Tibial nerve (tissue), 4 donors: ENCODE measurements around the gene BAZ1B. TPM values are rescaled to one million over a fixed set of nuclear protein-coding genes. Genes with fewer than 3 reads are reported as not detected.
"Not testable (repeated sequence)": the region's sequence is repeated elsewhere in the genome, so short reads cannot be mapped to it uniquely, and the experiment has no call there.

Source experiments
- DNase-seq, 2 donors: peaks; one replicate each; pipeline ENCODE4 v3.0.0-alpha.2; 2019; ENCODE audit warnings: low spot score in 2 of 2
- H3K27ac ChIP-seq, 4 donors: fragments of 200-600 bp; sonication (generic) in 3 of 4; one replicate each; pipeline ENCODE4 v1.5.1; 2017 to 2019; ENCODE audit warnings: mild to moderate bottlenecking in 1 of 4
- H3K27me3 ChIP-seq, 2 donors: fragments of 200-600 bp; sonication (generic) in 1 of 2; one replicate each; pipeline versions ENCODE4 v1.5.1 to v1.6.0; 2017 to 2019
- H3K36me3 ChIP-seq, 3 donors: fragments of 200-600 bp; sonication (generic); one replicate each; pipeline ENCODE4 v1.5.1; 2018 to 2019
- H3K4me1 ChIP-seq, 4 donors: fragments of 200-600 bp; sonication (generic) in 3 of 4; one replicate each; pipeline ENCODE4 v1.5.1; 2017 to 2019
- H3K4me3 ChIP-seq, 4 donors: fragments of 200-600 bp; sonication (generic) in 3 of 4; one replicate each; pipeline ENCODE4 v1.5.1; 2017 to 2019; ENCODE audit warnings: mild to moderate bottlenecking in 1 of 4, moderate library complexity in 1 of 4
- H3K9me3 ChIP-seq, 4 donors: fragments of 200-600 bp; sonication (generic) in 3 of 4; one replicate each; pipeline ENCODE4 v1.5.1; 2017 to 2019
- EP300 ChIP-seq, 2 donors: sonication (generic); formaldehyde crosslinking; IDR thresholded peaks; one replicate each; pipeline ENCODE4 v1.6.1; 2017; ENCODE audit warnings: antibody characterized with exemption in 2 of 2, mild to moderate bottlenecking in 1 of 2
- POLR2A ChIP-seq, 2 donors: fragments of 450-650 bp; IDR thresholded peaks; one replicate each; pipeline ENCODE4 v1.6.1; 2017; ENCODE audit warnings: antibody characterized with exemption in 2 of 2, mild to moderate bottlenecking in 2 of 2, moderate library complexity in 2 of 2
- WGBS, 2 donors: methylation state at CpG; one replicate each; pipeline ENCODE4 v1.1.5; 2018; 5-methylcytosine and 5-hydroxymethylcytosine counted together
- total RNA-seq, 4 donors: library from RNA; depleted of rRNA; stranded (reverse); fragments of >200 nt; gene quantifications; one replicate each; pipeline ENCODE4 v1.1.0, GENCODE V29; 2016
- TF ChIP-seq, protein P1 (sequence below), 5 experiments: fragments of 200-600 bp in 3 of 5; fragments of 450-650 bp in 2 of 5; sonication (generic) in 3 of 5; IDR thresholded peaks; one replicate each; pipeline ENCODE4 v1.5.1; 2016 to 2019; ENCODE audit warnings: antibody characterized with exemption in 5 of 5, mild to moderate bottlenecking in 3 of 5, moderate library complexity in 2 of 5

BAZ1B gene
- total RNA-seq, 4 donors from 2014 or later = 53.3 to 70.1 (median 63.6) TPM

DNA sequence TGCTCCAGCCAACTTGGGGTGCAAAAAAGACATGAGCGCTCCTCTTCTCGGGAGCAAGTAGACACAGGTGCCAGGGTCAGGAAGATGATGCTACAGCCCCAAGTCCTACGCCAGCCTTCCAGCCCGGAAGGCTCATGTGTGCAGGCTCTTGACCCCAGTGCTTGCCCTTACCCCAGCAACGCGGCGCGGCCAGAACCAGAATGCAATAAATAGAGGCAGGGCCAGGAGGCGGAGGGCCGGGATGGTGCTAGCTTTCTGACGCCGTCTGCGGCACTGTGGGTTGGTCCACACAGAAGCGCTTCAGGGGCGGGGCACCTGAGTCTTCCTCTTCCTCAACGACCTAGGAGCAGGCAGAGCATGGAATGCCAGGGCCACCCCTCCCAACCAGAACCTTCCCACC lies 15.0 kb upstream of the BAZ1B start:
- peaks cover 3 to 98% (median 34%) of the 10 kb centered on the region in 3 donors for H3K36me3 ChIP-seq
- H3K9me3 ChIP-seq = no peaks in the 10 kb centered on the region
- no peak for DNase-seq
- TF ChIP-seq EP300 (IDR thresholded peaks at IDR 0.05) = no peak
- TF ChIP-seq POLR2A (IDR thresholded peaks at IDR 0.05) = no peak
- TF ChIP-seq, protein P1, sequence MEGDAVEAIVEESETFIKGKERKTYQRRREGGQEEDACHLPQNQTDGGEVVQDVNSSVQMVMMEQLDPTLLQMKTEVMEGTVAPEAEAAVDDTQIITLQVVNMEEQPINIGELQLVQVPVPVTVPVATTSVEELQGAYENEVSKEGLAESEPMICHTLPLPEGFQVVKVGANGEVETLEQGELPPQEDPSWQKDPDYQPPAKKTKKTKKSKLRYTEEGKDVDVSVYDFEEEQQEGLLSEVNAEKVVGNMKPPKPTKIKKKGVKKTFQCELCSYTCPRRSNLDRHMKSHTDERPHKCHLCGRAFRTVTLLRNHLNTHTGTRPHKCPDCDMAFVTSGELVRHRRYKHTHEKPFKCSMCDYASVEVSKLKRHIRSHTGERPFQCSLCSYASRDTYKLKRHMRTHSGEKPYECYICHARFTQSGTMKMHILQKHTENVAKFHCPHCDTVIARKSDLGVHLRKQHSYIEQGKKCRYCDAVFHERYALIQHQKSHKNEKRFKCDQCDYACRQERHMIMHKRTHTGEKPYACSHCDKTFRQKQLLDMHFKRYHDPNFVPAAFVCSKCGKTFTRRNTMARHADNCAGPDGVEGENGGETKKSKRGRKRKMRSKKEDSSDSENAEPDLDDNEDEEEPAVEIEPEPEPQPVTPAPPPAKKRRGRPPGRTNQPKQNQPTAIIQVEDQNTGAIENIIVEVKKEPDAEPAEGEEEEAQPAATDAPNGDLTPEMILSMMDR (IDR thresholded peaks at IDR 0.05) = no peak
- no peak overlapping the region for H3K27ac ChIP-seq
- no peak overlapping the region for H3K4me3 ChIP-seq
- H3K4me1 ChIP-seq = no peaks in the 10 kb centered on the region
- no peaks in the 10 kb centered on the region for H3K27me3 ChIP-seq
- 88 to 91% methylated on average over 16 of the region's 16 CpGs for WGBS, 2 donors

DNA sequence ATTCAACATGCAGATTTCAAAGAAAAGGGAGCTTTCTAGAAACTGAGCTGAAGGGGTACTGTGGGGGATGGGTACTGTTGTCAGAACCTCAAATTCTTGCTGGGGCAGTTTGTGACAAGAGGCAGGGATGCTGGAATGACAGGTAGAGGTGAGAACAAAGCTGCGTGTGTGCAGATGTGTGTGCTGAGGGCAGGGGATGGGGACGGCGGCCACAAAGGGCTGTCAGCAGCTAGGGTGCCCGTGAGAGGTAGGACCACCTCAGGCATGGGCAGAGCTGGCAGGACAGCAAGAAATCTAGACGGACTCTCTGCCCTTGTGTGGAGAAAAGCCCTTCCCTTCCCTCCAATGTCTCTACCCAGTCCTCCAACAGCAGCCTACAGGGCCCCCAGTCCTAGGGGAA lies 14.4 kb upstream of the BAZ1B start:
- Histone ChIP-seq H3K4me3 (no peak overlapping the region), H3K4me1 (no peaks in the 10 kb centered on the region), H3K36me3 (peaks cover 3 to 98% (median 32%) of the 10 kb centered on the region in 3 donors), H3K9me3 (no peaks in the 10 kb centered on the region), H3K27me3 (no peaks in the 10 kb centered on the region), H3K27ac (no peak overlapping the region)
- DNase-seq = no peak
- TF ChIP-seq, protein P1 (IDR thresholded peaks at IDR 0.05) = no peak
- TF ChIP-seq POLR2A (IDR thresholded peaks at IDR 0.05) (no peak), EP300 (IDR thresholded peaks at IDR 0.05) (no peak)
- 77 to 87% methylated on average over 5 of the region's 5 CpGs for WGBS, 2 donors

DNA sequence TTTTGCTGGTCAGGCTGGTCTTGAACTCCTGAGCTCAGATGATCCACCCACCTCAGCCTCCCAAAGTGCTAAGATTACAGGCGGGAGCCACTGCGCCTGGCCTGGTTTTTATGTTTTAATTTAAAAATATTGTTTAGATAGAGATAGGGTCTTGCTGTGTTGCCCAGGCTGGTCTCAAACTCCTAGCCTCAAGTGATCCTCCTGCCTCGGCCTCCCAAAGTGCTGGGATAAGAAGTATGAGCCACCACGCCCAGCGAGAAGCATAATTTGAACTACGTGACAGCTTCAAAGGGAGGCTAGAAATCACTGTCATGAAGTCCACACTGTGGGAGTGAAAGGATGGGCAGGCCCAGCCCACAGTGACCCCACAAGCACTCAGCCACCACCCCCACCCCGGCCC lies 13.8 kb upstream of the BAZ1B start:
- not testable (repeated sequence) for DNase-seq

DNA sequence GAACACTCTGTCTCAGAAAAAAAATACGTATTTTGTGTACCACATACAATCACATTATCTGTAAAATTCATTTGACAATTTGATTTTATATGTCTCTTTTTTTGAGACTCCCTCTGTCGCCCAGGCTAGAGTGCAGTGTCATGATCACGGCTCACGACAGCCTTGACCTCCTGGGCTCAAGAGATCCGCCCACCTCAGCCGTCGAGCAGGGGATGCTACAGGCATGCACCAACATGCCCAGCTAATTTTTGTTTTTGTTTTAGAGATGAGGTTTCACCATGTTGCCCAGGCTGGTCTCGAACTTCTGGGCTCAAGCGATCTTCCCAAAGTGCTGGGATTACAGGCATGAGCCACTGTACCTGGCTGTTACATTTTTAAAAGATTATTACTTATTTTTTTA lies 11.6 kb upstream of the BAZ1B start:
- 75% methylated on average over 9 of the region's 9 CpGs for WGBS, 2 donors
- Histone ChIP-seq H3K4me1 (no peaks in the 10 kb centered on the region), H3K27ac (no peak overlapping the region), H3K27me3 (no peaks in the 10 kb centered on the region), H3K9me3 (no peaks in the 10 kb centered on the region), H3K36me3 (peaks cover 0 to 73% (median 16%) of the 10 kb centered on the region in 3 donors), H3K4me3 (no peak overlapping the region)
- TF ChIP-seq, protein P1 (IDR thresholded peaks at IDR 0.05) = no peak
- TF ChIP-seq POLR2A (IDR thresholded peaks at IDR 0.05) (no peak), EP300 (IDR thresholded peaks at IDR 0.05) (no peak)
- no peak for DNase-seq

More for the DNA sequence above, 13.8 kb upstream of the BAZ1B start:
- H3K4me1 ChIP-seq, H3K27ac ChIP-seq, H3K9me3 ChIP-seq, H3K27me3 ChIP-seq, H3K4me3 ChIP-seq: not testable (repeated sequence)
- peaks cover 3 to 94% (median 32%) of the 10 kb centered on the region in 3 donors for H3K36me3 ChIP-seq
- 90 to 93% methylated on average over 7 of the region's 7 CpGs for WGBS, 2 donors

DNA sequence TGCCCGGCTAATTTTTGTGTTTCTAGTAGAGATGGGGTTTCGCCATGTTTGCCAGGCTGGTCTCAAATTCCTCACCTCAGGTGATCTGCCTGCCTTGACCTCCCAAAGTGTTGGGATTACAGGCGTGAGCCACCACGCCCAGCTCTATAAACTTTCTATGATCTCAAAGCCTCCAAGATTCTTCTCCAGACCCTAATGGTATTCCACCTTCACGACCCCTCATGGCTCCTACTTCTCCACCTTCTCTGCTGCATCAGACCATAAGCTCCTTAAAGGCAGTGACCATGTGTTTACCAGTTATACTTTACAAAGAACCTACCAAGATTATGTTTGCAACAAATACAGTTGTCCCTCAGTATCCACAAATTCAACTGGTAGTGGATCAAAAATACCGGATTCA lies 10.1 kb upstream of the BAZ1B start:
- WGBS, 2 donors = 94 to 97% methylated on average over 6 of the region's 6 CpGs
- DNase-seq = no peak
- no peaks in the 10 kb centered on the region for H3K4me1 ChIP-seq

More for the DNA sequence above, 10.1 kb upstream of the BAZ1B start:
- Histone ChIP-seq H3K36me3 (peaks cover 0 to 57% (median 7%) of the 10 kb centered on the region in 3 donors), H3K4me3 (no peak overlapping the region), H3K27me3 (no peaks in the 10 kb centered on the region), H3K27ac (no peak overlapping the region), H3K9me3 (no peaks in the 10 kb centered on the region)
- no peak for TF ChIP-seq EP300 (IDR thresholded peaks at IDR 0.05)
- TF ChIP-seq POLR2A (IDR thresholded peaks at IDR 0.05) = no peak
- TF ChIP-seq, protein P1 (IDR thresholded peaks at IDR 0.05) = no peak
